Caco-2 (cell line): Measurements from ENCODE around the gene SLC38A7. TPM values are rescaled to one million over a fixed set of nuclear protein-coding genes. Genes with fewer than 3 reads are reported as not detected.

ENCODE experiments used
- BruUV-seq: library from RNA; stranded (reverse); fragments of 400-500 nt; replicated peaks from 2 replicates; lab custom pipeline; 2021; lab: Mats Ljungman, UMichigan
- CTCF ChIA-PET: fragments of 300-600 bp; sonication (Branson Sonifier 250); formaldehyde crosslinking; loops from one replicate; lab custom pipeline; 2022; ENCODE audit warnings: antibody characterized with exemption; lab: Charles Lee
- POLR2A ChIA-PET: fragments of 300-600 bp; sonication (Branson Sonifier 250); formaldehyde crosslinking; loops from one replicate; lab custom pipeline; 2022; ENCODE audit warnings: antibody characterized with exemption; lab: Charles Lee
- DNase-seq, 2 experiments: peaks; one replicate each; pipeline versions ENCODE4 v3.0.0 to v3.0.0-alpha.2; 2020 to 2022
- H3K27me3 ChIP-seq: replicated peaks from 2 replicates; pipeline ENCODE4 v1.6.0; 2011; ENCODE audit warnings: low read length; ENCODE audit not compliant: control insufficient read depth, insufficient read depth
- H3K36me3 ChIP-seq: 2 replicates; pipeline ENCODE4 v1.5.1; 2011; ENCODE audit warnings: low read length; ENCODE audit not compliant: control insufficient read depth, insufficient read depth
- H3K4me1 ChIP-seq: fragments of 250-450 bp; sonication (Bioruptor Pico); 2 replicates; pipeline ENCODE4 v1.5.1; 2020; ENCODE audit warnings: mild to moderate bottlenecking
- H3K4me3 ChIP-seq: 2 replicates; pipeline ENCODE4 v1.5.1; 2011; ENCODE audit warnings: low read depth, mild to moderate bottlenecking, control low read depth, low read length
- H3K9me3 ChIP-seq: fragments of 250-450 bp; sonication (Bioruptor Pico); 2 replicates; pipeline ENCODE4 v1.5.1; 2020; ENCODE audit warnings: mild to moderate bottlenecking, moderate library complexity
- H3K27ac Mint-ChIP-seq: one replicate; pipeline ENCODE4 v1.8.0; 2022; ENCODE audit warnings: mixed read lengths; ENCODE audit not compliant: unreplicated experiment
- H3K27me3 Mint-ChIP-seq: one replicate; pipeline ENCODE4 v1.8.0; 2022; ENCODE audit warnings: mixed read lengths; ENCODE audit not compliant: insufficient read depth, unreplicated experiment
- H3K36me3 Mint-ChIP-seq: one replicate; pipeline ENCODE4 v1.8.0; 2022; ENCODE audit warnings: mild to moderate bottlenecking, mixed read lengths; ENCODE audit not compliant: insufficient read depth, unreplicated experiment
- H3K4me1 Mint-ChIP-seq: one replicate; pipeline ENCODE4 v1.8.0; 2022; ENCODE audit warnings: low read depth, mixed read lengths; ENCODE audit not compliant: unreplicated experiment
- H3K4me3 Mint-ChIP-seq: one replicate; pipeline ENCODE4 v1.8.0; 2022; ENCODE audit warnings: mild to moderate bottlenecking, moderate library complexity, mixed read lengths; ENCODE audit not compliant: unreplicated experiment
- H3K9me3 Mint-ChIP-seq: one replicate; pipeline ENCODE4 v1.8.0; 2022; ENCODE audit warnings: mixed read lengths; ENCODE audit not compliant: unreplicated experiment
- intact Hi-C: fragments of 100-400 bp; cut with micrococcal nuclease; formaldehyde crosslinking; loops from one replicate; pipeline ENCODE4 v1.10.0; 2022; ENCODE audit not compliant: unreplicated experiment
- total RNA-seq: library from RNA; stranded (reverse); gene quantifications from 2 replicates; pipeline ENCODE4 v1.2.3, GENCODE V29; 2022
- TF ChIP-seq, protein P1 (sequence below), 2 experiments: fragments of 200-600 bp in 1 of 2; IDR thresholded peaks; 1 replicate in 1 of 2; 2 replicates in 1 of 2; pipeline versions ENCODE4 v1.5.1 to v1.8.0; 2011 to 2022; ENCODE audit warnings: antibody characterized with exemption in 1 of 2, control low read depth in 1 of 2, inconsistent platforms in 1 of 2, low read depth in 1 of 2, low read length in 1 of 2, mild to moderate bottlenecking in 1 of 2, moderate library complexity in 1 of 2; ENCODE audit not compliant: insufficient read depth in 1 of 2, severe bottlenecking in 1 of 2, unreplicated experiment in 1 of 2

SLC38A7 gene
- total RNA-seq, 1 experiment from 2014 or later, result 24.1 TPM

DNA sequence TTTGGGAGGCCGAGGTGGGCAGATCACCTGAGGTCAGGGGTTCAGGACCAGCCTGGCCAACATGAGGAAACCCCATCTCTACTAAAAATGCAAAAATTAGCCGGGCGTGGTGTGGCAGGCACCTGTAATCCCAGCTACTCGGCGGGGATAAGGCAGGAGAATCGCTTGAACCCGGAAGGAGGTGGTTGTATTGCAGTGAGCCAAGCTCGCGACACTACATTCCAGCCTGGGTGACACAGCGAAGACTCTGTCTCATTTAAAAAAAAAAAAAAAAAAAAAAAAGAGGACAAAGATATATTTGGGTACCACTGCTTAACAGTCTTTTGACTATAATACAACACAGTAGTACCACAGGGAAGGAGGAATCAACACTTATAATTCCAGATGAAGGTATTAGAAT is 64.2 kb downstream of the SLC38A7 start:
- Mint-ChIP-seq H3K9me3 (no peaks in the 10 kb centered on the region), H3K4me1 (peaks cover 9% of the 10 kb centered on the region), H3K27me3 (no peaks in the 10 kb centered on the region), H3K36me3 (peaks cover 97% of the 10 kb centered on the region), H3K27ac (no peak overlapping the region), H3K4me3 (no peak overlapping the region)
- no peak overlapping the region for H3K4me3 ChIP-seq
- DNase-seq, result no peak
- no TSS peak for BruUV-seq
- intact Hi-C loops, result no loop called here
- CTCF ChIA-PET, result no interaction called here
- H3K27me3 ChIP-seq, result no peaks in the 10 kb centered on the region
- TF ChIP-seq, protein P1, sequence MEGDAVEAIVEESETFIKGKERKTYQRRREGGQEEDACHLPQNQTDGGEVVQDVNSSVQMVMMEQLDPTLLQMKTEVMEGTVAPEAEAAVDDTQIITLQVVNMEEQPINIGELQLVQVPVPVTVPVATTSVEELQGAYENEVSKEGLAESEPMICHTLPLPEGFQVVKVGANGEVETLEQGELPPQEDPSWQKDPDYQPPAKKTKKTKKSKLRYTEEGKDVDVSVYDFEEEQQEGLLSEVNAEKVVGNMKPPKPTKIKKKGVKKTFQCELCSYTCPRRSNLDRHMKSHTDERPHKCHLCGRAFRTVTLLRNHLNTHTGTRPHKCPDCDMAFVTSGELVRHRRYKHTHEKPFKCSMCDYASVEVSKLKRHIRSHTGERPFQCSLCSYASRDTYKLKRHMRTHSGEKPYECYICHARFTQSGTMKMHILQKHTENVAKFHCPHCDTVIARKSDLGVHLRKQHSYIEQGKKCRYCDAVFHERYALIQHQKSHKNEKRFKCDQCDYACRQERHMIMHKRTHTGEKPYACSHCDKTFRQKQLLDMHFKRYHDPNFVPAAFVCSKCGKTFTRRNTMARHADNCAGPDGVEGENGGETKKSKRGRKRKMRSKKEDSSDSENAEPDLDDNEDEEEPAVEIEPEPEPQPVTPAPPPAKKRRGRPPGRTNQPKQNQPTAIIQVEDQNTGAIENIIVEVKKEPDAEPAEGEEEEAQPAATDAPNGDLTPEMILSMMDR (IDR thresholded peaks at IDR 0.05; ENCODE audit: insufficient read depth in 1 of 2, low read depth in 1 of 2, low read length in 1 of 2, severe bottlenecking in 1 of 2, unreplicated experiment in 1 of 2), result no peak
- no peaks in the 10 kb centered on the region for H3K4me1 ChIP-seq
- peaks cover 13% of the 10 kb centered on the region for H3K36me3 ChIP-seq
- POLR2A ChIA-PET, result no interaction called here
- no peaks in the 10 kb centered on the region for H3K9me3 ChIP-seq

DNA sequence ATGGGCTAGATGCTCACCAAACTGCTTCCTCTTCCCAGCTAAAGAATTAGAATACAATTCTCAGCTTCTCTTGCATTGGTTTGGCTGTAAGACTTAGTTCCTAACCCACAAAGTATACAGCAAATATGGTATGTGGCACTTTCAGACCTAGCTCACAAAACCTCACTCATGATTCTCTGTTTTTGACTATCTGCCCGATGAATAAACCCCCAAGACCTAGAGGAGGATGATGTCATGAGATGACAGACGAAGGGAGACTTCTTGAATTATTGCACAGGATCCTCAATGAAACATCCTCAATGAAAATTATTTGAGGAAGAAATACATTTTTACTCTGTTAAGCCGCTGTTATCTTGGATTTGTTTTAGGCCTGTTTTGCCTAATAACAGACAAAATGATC is 69.3 kb downstream of the SLC38A7 start:
- peak overlapping the region; percentile 61 for H3K27ac Mint-ChIP-seq
- H3K4me1 Mint-ChIP-seq, result peaks cover 11% of the 10 kb centered on the region
- H3K9me3 ChIP-seq, result no peaks in the 10 kb centered on the region
- H3K4me3 Mint-ChIP-seq, result no peak overlapping the region
- ChIA-PET CTCF (no interaction called here), POLR2A (no interaction called here)
- peaks cover 89% of the 10 kb centered on the region for H3K36me3 Mint-ChIP-seq
- H3K4me1 ChIP-seq, result no peaks in the 10 kb centered on the region
- no peaks in the 10 kb centered on the region for H3K9me3 Mint-ChIP-seq
- TF ChIP-seq, protein P1 (IDR thresholded peaks at IDR 0.05; ENCODE audit: insufficient read depth in 1 of 2, low read depth in 1 of 2, low read length in 1 of 2, severe bottlenecking in 1 of 2, unreplicated experiment in 1 of 2), result no peak
- H3K27me3 ChIP-seq, result no peaks in the 10 kb centered on the region
- TSS peak; percentile 2 for BruUV-seq
- DNase-seq, result no peak
- intact Hi-C loops, result no loop called here
- H3K4me3 ChIP-seq, result no peak overlapping the region
- H3K36me3 ChIP-seq, result peaks cover 13% of the 10 kb centered on the region
- H3K27me3 Mint-ChIP-seq, result no peaks in the 10 kb centered on the region

Other genes with a start within 250 kb of the SLC38A7 start
- gene NDRG4, start 184.6 kb downstream of the SLC38A7 start, total RNA-seq, result 6.7 and 10.7 TPM in 2 replicates
- gene SETD6, start 169.3 kb downstream of the SLC38A7 start, total RNA-seq, result 34.9 and 41.7 TPM in 2 replicates
- gene CNOT1, start 54.9 kb downstream of the SLC38A7 start, total RNA-seq, result 413 and 417 TPM in 2 replicates
- gene GOT2, start 49.5 kb upstream of the SLC38A7 start, total RNA-seq, result 150 and 153 TPM in 2 replicates